ENCODE data around the gene GPD2.

DNA sequence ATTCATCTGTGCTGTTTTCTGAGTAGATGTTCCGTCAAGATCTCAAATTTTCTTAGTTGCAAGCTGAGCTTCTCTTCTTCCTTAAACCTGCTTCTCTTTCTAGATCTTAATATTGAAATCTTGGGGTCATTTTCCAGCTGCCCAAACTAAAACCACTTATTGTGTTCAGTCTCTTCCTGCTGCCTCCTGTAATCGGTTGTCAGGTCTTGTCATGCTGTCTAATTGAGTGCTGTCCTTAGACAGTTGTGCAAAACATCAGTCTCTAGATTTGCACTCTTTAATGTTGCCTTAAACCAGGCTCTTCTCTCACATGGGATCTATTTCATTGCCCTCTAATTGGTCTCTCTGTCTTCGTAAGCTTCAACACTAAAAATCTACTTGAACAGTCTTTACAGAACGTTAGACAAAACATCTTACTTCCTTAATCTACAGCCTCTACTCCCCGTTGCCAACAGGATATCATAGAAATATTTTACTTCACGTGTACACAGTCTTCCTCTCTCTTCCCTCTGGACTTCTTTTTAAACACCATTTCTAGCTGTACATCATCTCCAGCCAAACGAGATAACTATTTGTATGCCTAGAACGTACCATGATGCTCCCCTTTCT is 34.9 kb downstream of the GPD2 start:
- TF ChIP-seq POLR2A (IDR thresholded peaks at IDR 0.05; ENCODE audit: low read depth) (no peak), CTCF (IDR thresholded peaks at IDR 0.05) (no peak)
